HepG2 (cell line): ENCODE measurements around the gene CREBZF. TPM values are rescaled to one million over a fixed set of nuclear protein-coding genes. Genes with fewer than 3 reads are reported as not detected.

Experiments
- ATAC-seq: fragments of 200-7000 bp; cut with Tn5 transposase; 3 replicates; pipeline ENCODE4 v1.9.1; 2020; ENCODE audit warnings: mild to moderate bottlenecking, moderate library complexity
- BruUV-seq: library from RNA; stranded (reverse); fragments of 400-500 nt; replicated peaks from 2 replicates; lab custom pipeline; 2021; lab: Mats Ljungman, UMichigan
- CTCF ChIA-PET: fragments of 300-600 bp; formaldehyde crosslinking; extraction: SDS; loops from one replicate; lab custom pipeline; 2021; ENCODE audit warnings: low total read pairs, inconsistent platforms, low intra/inter-chr PET ratio; lab: Yijun Ruan, JAX
- POLR2A ChIA-PET: fragments of 350-600 bp; sonication (Branson Sonifier 250); formaldehyde crosslinking; loops from one replicate; lab custom pipeline; 2020; ENCODE audit warnings: antibody characterized with exemption, inconsistent platforms; lab: Yijun Ruan, JAX
- DNase-seq: peaks from one replicate; pipeline ENCODE4 v3.0.0-alpha.2; 2015; ENCODE audit warnings: low spot score
- FAIRE-seq: peaks from 3 replicates; lab custom pipeline; 2011; peaks lifted over from hg19 to GRCh38; lab: Jason Lieb, UNC
- H2AFZ ChIP-seq: one replicate; pipeline ENCODE4 v1.6.1; 2011; ENCODE audit warnings: low read length, inconsistent platforms
- H3K27ac ChIP-seq: fragments of 300-600 bp; 3 replicates; pipeline ENCODE4 v1.8.0; 2011; ENCODE audit warnings: mixed run types, mild to moderate bottlenecking, mixed read lengths, low read length, inconsistent platforms; ENCODE audit not compliant: insufficient read depth; ENCODE audit errors: extremely low read length
- H3K27me3 ChIP-seq, 2 experiments: fragments of 200-600 bp in 1 of 2; 2 replicates in 1 of 2; 3 replicates in 1 of 2; pipeline versions ENCODE4 v1.6.0 to v1.8.0; 2011; ENCODE audit warnings: low read length in 2 of 2, mild to moderate bottlenecking in 2 of 2, moderate library complexity in 2 of 2, inconsistent platforms in 1 of 2; ENCODE audit not compliant: insufficient read depth in 2 of 2, control insufficient read depth in 1 of 2
- H3K36me3 ChIP-seq, 2 experiments: fragments of 200-600 bp in 1 of 2; replicated peaks in 1 of 2; 2 replicates in 1 of 2; 3 replicates in 1 of 2; pipeline versions ENCODE4 v1.5.1 to v1.8.0; 2011; ENCODE audit warnings: low read length in 2 of 2, inconsistent platforms in 1 of 2; ENCODE audit not compliant: insufficient read depth in 2 of 2, control insufficient read depth in 1 of 2
- H3K4me1 ChIP-seq: 2 replicates; pipeline ENCODE4 v1.5.1; 2012; ENCODE audit warnings: low read length, inconsistent platforms; ENCODE audit not compliant: insufficient read depth
- H3K4me2 ChIP-seq: 2 replicates; pipeline ENCODE4 v1.6.0; 2011; ENCODE audit warnings: low read depth, low read length, inconsistent platforms
- H3K4me3 ChIP-seq, 3 experiments: fragments of 200-600 bp in 1 of 3; sonication (generic), shearing (Covaris generic) in 1 of 3; replicated peaks in 1 of 3; 2 replicates each; pipeline ENCODE4 v1.5.1; 2011 to 2016; ENCODE audit warnings: low read length in 3 of 3, inconsistent platforms in 2 of 3, low read depth in 2 of 3, mild to moderate bottlenecking in 2 of 3, control low read depth in 1 of 3, mixed read lengths in 1 of 3; ENCODE audit not compliant: insufficient read depth in 1 of 3
- H3K79me2 ChIP-seq: one replicate; pipeline ENCODE4 v1.6.1; 2011; ENCODE audit warnings: low read length, inconsistent platforms; ENCODE audit not compliant: insufficient read depth
- H3K9ac ChIP-seq: 2 replicates; pipeline ENCODE4 v1.6.0; 2011; ENCODE audit warnings: mild to moderate bottlenecking, low read depth, low read length, inconsistent platforms; ENCODE audit not compliant: insufficient read depth
- H3K9me3 ChIP-seq: 2 replicates; pipeline ENCODE4 v1.5.1; 2012; ENCODE audit warnings: mild to moderate bottlenecking, low read length
- H4K20me1 ChIP-seq: 2 replicates; pipeline ENCODE4 v1.6.0; 2011; ENCODE audit warnings: inconsistent platforms, mild to moderate bottlenecking, low read length, moderate library complexity; ENCODE audit not compliant: insufficient read depth
- MAFF ChIP-seq: IDR thresholded peaks from 2 replicates; pipeline ENCODE4 v1.6.1; 2011; ENCODE audit warnings: low read depth, low read length, improper control_type of control experiment
- MAFK ChIP-seq, 2 experiments: IDR thresholded peaks in 1 of 2; conservative IDR thresholded peaks in 1 of 2; 2 replicates each; pipeline ENCODE4 v1.6.1; 2011; ENCODE audit warnings: improper control_type of control experiment in 2 of 2, low read length in 2 of 2
- NFE2L1 ChIP-seq: sonication (generic); formaldehyde crosslinking; IDR thresholded peaks from 2 replicates; pipeline ENCODE4 v1.4.0; 2020; ENCODE audit warnings: missing genetic modification reagents, mild to moderate bottlenecking, borderline replicate concordance
- NR1H2 ChIP-seq: sonication (generic); formaldehyde crosslinking; IDR thresholded peaks from 2 replicates; pipeline ENCODE4 v1.8.1; 2022; ENCODE audit warnings: low read depth, missing genetic modification reagents, borderline replicate concordance
- PCBP1 ChIP-seq: fragments of 200-400 bp; formaldehyde crosslinking; IDR thresholded peaks from 2 replicates; pipeline ENCODE4 v1.6.1; 2017; ENCODE audit warnings: mild to moderate bottlenecking, low read depth, low read length, borderline replicate concordance
- RARA ChIP-seq: IDR thresholded peaks from 2 replicates; pipeline ENCODE4 v1.6.1; 2016; ENCODE audit warnings: missing genetic modification reagents, missing compliant biosample characterization
- ZNF20 ChIP-seq: sonication (generic); formaldehyde crosslinking; IDR thresholded peaks from 2 replicates; pipeline ENCODE4 v1.4.0; 2020; ENCODE audit warnings: mild to moderate bottlenecking, moderate library complexity, missing genetic modification reagents
- ZNF33B ChIP-seq: sonication (generic); formaldehyde crosslinking; IDR thresholded peaks from 2 replicates; pipeline ENCODE4 v1.5.1; 2020; ENCODE audit warnings: mild to moderate bottlenecking, missing genetic modification reagents
- ZZZ3 ChIP-seq: sonication (generic); formaldehyde crosslinking; IDR thresholded peaks from 2 replicates; pipeline ENCODE4 v1.4.0; 2020; ENCODE audit warnings: missing genetic modification reagents, mild to moderate bottlenecking, borderline replicate concordance
- WGBS: methylation state at CpG from one replicate; pipeline ENCODE4 v1.1.6; 2017; ENCODE audit warnings: low lambda C conversion rate; 5-methylcytosine and 5-hydroxymethylcytosine counted together
- in situ Hi-C: cut with HindIII; loops from 2 replicates; pipeline ENCODE4 v1.10.0; 2017; ENCODE audit warnings: low pct_unique_long_range_greater_than_20kb; ENCODE audit not compliant: extremely low pct_ligation_motif_present
- intact Hi-C: fragments of 100-400 bp; cut with micrococcal nuclease; formaldehyde crosslinking; loops from one replicate; pipeline ENCODE4 v1.10.0; 2022; ENCODE audit not compliant: unreplicated experiment
- polyA plus RNA-seq, 8 experiments: library from polyadenylated mRNA; depleted of rRNA in 3 of 8; stranded (reverse) in 7 of 8; unstranded in 1 of 8; fragments of >200 nt; fragmentation: Illumina TruSeq in 4 of 8; extraction: Trizol in 4 of 8; gene quantifications; 2 replicates each; pipeline versions ENCODE4 v1.2.1 to v1.2.3, GENCODE V29; 2011 to 2016; ENCODE audit warnings: low read depth in 4 of 8, missing spikeins in 1 of 8, mixed read lengths in 1 of 8; ENCODE audit not compliant: insufficient read depth in 1 of 8
- total RNA-seq, 5 experiments: library from RNA; depleted of rRNA; stranded (reverse); fragments of >200 nt; fragmentation: Illumina TruSeq; extraction: Trizol; gene quantifications; 2 replicates each; pipeline ENCODE4 v1.2.3, GENCODE V29; 2016; ENCODE audit warnings: low read depth in 1 of 5
- TF ChIP-seq, protein P1 (sequence below): sonication (generic); formaldehyde crosslinking; IDR thresholded peaks from 2 replicates; pipeline ENCODE4 v1.5.1; 2020; ENCODE audit warnings: mild to moderate bottlenecking, moderate library complexity, missing genetic modification reagents
- TF ChIP-seq, protein P2 (sequence below): sonication (generic); formaldehyde crosslinking; IDR thresholded peaks from 2 replicates; pipeline ENCODE4 v1.9.0; 2022; ENCODE audit warnings: missing genetic modification reagents, mild to moderate bottlenecking, borderline replicate concordance

Gene CREBZF
- total and polyA plus RNA-seq, 2 of the 13 experiments (the other 11 are each of a cell fraction or from before 2014, with no cell fraction given): 30.6 to 43.1 TPM

DNA sequence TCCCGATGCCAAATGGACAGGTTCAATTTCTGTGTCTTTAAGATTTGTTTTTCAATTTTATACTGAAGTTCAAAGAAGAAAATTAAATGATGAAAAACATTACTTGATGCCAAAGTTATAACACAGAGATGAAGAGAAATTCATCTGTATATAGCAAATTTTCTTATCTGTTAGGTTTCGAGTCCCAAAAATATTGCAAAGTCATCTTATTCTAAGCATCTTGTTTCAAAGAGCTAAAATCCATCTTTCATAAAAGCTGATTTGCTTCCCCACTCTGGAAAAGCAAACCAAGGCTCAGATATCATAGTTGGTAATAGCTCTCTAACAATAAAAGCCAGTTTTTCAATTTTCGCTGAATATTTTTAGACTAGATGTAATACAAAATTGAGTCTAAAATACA is 40.0 kb upstream of the CREBZF start:
- ATAC-seq (no peak), FAIRE-seq (no peak), DNase-seq (no peak)
- Histone ChIP-seq H3K9ac (no peak overlapping the region), H3K27ac (no peak overlapping the region), H2AFZ (no peak overlapping the region), H3K4me2 (no peak overlapping the region), H3K36me3 (no peaks in the 10 kb centered on the region), H3K27me3 (no peaks in the 10 kb centered on the region), H3K4me3 (no peak overlapping the region), H3K79me2 (no peaks in the 10 kb centered on the region), H3K9me3 (no peaks in the 10 kb centered on the region), H3K4me1 (no peaks in the 10 kb centered on the region), H4K20me1 (no peaks in the 10 kb centered on the region; the same call in 1 of the 2 replicates)
- ChIA-PET POLR2A (no interaction called here), CTCF (no interaction called here)
- TF ChIP-seq, protein P1, sequence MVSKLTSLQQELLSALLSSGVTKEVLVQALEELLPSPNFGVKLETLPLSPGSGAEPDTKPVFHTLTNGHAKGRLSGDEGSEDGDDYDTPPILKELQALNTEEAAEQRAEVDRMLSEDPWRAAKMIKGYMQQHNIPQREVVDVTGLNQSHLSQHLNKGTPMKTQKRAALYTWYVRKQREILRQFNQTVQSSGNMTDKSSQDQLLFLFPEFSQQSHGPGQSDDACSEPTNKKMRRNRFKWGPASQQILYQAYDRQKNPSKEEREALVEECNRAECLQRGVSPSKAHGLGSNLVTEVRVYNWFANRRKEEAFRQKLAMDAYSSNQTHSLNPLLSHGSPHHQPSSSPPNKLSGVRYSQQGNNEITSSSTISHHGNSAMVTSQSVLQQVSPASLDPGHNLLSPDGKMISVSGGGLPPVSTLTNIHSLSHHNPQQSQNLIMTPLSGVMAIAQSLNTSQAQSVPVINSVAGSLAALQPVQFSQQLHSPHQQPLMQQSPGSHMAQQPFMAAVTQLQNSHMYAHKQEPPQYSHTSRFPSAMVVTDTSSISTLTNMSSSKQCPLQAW (CRISPR knock-in tag): no peak
- TF ChIP-seq MAFF (peak; percentile 69), MAFK (conservative IDR thresholded peaks at IDR 0.05 in 1 of 2, IDR thresholded peaks at IDR 0.05 in 1 of 2; ENCODE audit: low read length in 2 of 2) (peak; percentile 62 to 78; a peak in 3 of 4 replicates)
- in situ Hi-C loops: no loop called here
- BruUV-seq: no TSS peak
- 75% methylated on average over 3 of the region's 3 CpGs for WGBS
- intact Hi-C loops: no loop called here

DNA sequence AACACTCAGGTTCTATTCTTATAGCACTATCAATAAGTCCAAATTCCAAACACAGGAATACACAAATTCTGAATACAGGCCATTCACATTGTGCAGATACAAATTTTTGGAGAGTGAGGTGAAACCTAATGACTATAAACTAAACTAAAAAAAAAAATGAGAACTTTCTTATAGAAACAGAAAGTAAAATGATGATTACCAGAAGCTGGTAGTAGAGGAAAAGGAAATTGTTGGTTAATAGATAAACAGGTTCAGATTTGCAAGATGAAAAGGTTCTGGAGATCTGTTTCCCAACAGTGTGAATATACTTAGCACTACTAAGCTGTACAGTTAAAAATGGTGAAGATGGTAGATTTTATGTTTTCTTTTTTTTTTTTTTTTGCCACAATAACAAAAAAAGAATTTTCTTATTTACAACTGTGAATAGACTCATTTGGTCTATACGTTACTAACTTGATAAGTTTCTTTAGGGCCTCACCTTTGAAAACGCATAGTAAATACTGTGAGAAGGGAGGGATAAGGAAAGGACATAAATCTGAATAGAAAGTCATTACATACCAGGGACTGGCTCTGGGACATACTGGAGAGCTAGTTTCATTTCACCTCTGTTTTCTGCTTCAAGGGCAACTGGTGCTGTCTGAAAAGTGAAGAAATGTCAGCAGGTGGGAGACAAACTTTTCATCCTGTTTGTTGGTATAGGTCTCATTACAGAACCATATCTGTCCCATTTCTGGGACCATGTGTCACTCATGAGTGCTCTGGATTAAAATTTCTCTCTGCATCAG is 35.2 kb upstream of the CREBZF start:
- intact Hi-C loops (no loop called here), in situ Hi-C loops (no loop called here)
- Histone ChIP-seq H3K9ac (no peak overlapping the region), H3K4me3 (no peak overlapping the region), H3K27me3 (no peaks in the 10 kb centered on the region), H3K4me2 (no peak overlapping the region), H3K27ac (no peak overlapping the region), H2AFZ (no peak overlapping the region), H3K79me2 (no peaks in the 10 kb centered on the region), H4K20me1 (no peaks in the 10 kb centered on the region; the same call in 1 of the 2 replicates), H3K36me3 (no peaks in the 10 kb centered on the region), H3K4me1 (no peaks in the 10 kb centered on the region), H3K9me3 (no peaks in the 10 kb centered on the region)
- ChIA-PET POLR2A (no interaction called here), CTCF (no interaction called here)
- FAIRE-seq (no peak), DNase-seq (no peak), ATAC-seq (no peak)
- no TSS peak for BruUV-seq
- WGBS: 44% methylated on average over 2 of the region's 2 CpGs
- TF ChIP-seq RARA (CRISPR knock-in tag) (no peak), ZNF20 (CRISPR knock-in tag) (no peak), NFE2L1 (CRISPR knock-in tag) (no peak), ZZZ3 (CRISPR knock-in tag) (no peak), NR1H2 (CRISPR knock-in tag) (no peak), PCBP1 (no peak), ZNF33B (CRISPR knock-in tag) (no peak)
- TF ChIP-seq, protein P2, sequence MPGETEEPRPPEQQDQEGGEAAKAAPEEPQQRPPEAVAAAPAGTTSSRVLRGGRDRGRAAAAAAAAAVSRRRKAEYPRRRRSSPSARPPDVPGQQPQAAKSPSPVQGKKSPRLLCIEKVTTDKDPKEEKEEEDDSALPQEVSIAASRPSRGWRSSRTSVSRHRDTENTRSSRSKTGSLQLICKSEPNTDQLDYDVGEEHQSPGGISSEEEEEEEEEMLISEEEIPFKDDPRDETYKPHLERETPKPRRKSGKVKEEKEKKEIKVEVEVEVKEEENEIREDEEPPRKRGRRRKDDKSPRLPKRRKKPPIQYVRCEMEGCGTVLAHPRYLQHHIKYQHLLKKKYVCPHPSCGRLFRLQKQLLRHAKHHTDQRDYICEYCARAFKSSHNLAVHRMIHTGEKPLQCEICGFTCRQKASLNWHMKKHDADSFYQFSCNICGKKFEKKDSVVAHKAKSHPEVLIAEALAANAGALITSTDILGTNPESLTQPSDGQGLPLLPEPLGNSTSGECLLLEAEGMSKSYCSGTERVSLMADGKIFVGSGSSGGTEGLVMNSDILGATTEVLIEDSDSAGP (CRISPR knock-in tag): no peak
